ENCODE data around the gene ARFRP1. TPM values are rescaled to one million over a fixed set of nuclear protein-coding genes. Genes with fewer than 3 reads are reported as not detected.

ARFRP1 gene
- total RNA-seq, 1 experiment from 2014 or later = 30.2 TPM

DNA sequence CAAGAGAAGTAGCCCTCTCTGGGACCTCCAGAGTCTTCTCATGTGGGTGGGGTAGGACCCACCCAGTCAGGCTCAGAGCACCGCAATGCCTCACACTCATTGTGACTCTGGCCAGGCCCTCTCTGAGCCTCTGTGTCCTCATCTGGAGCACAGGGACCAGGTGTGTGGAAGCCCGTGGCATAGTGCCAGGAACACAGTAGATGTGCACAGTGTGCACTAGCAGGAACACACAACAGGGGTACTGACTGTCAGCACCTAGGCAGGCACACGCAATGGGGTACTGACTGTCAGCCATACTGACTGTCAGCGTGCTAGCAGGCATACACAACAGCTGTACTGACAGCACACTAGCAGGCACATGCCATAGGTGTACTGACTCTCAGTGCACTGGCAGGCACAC lies 52.5 kb downstream of the ARFRP1 start:
- Mint-ChIP-seq H3K9me3 (no peaks in the 10 kb centered on the region), H3K27ac (no peak overlapping the region), H3K36me3 (no peaks in the 10 kb centered on the region; the same call in 1 of the 2 replicates), H3K27me3 (ENCODE audit: low read depth) (peaks cover 3% of the 10 kb centered on the region; the same call in 1 of the 2 replicates), H3K4me3 (no peak overlapping the region), H3K4me1 (peaks cover 27% of the 10 kb centered on the region)
- ATAC-seq = no peak
- TF ChIP-seq, protein P1, sequence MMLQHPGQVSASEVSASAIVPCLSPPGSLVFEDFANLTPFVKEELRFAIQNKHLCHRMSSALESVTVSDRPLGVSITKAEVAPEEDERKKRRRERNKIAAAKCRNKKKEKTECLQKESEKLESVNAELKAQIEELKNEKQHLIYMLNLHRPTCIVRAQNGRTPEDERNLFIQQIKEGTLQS (CRISPR knock-in tag; conservative IDR thresholded peaks at IDR 0.05) = no peak
- TF ChIP-seq, protein P2, sequence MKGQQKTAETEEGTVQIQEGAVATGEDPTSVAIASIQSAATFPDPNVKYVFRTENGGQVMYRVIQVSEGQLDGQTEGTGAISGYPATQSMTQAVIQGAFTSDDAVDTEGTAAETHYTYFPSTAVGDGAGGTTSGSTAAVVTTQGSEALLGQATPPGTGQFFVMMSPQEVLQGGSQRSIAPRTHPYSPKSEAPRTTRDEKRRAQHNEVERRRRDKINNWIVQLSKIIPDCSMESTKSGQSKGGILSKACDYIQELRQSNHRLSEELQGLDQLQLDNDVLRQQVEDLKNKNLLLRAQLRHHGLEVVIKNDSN (CRISPR knock-in tag; IDR thresholded peaks at IDR 0.05) = no peak
- TF ChIP-seq, protein P3, sequence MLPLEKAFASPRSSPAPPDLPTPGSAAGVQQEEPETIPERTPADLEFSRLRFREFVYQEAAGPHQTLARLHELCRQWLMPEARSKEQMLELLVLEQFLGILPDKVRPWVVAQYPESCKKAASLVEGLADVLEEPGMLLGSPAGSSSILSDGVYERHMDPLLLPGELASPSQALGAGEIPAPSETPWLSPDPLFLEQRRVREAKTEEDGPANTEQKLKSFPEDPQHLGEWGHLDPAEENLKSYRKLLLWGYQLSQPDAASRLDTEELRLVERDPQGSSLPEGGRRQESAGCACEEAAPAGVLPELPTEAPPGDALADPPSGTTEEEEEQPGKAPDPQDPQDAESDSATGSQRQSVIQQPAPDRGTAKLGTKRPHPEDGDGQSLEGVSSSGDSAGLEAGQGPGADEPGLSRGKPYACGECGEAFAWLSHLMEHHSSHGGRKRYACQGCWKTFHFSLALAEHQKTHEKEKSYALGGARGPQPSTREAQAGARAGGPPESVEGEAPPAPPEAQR (CRISPR knock-in tag; IDR thresholded peaks at IDR 0.05) = no peak
- TF ChIP-seq ESRRA (CRISPR knock-in tag; IDR thresholded peaks at IDR 0.05; ENCODE audit: borderline replicate concordance) (no peak), ATF1 (CRISPR knock-in tag; IDR thresholded peaks at IDR 0.05) (no peak), RELA (CRISPR knock-in tag; IDR thresholded peaks at IDR 0.05; ENCODE audit: borderline replicate concordance) (no peak), NFATC4 (CRISPR knock-in tag; IDR thresholded peaks at IDR 0.05) (no peak), NR1H2 (CRISPR knock-in tag; IDR thresholded peaks at IDR 0.05) (no peak), ZNF317 (CRISPR knock-in tag; IDR thresholded peaks at IDR 0.05; ENCODE audit: borderline replicate concordance, low read depth) (no peak), ETV6 (CRISPR knock-in tag; IDR thresholded peaks at IDR 0.05) (no peak), SP1 (CRISPR knock-in tag; conservative IDR thresholded peaks at IDR 0.05) (no peak), TEAD1 (CRISPR knock-in tag; IDR thresholded peaks at IDR 0.05) (no peak), OVOL2 (CRISPR knock-in tag; IDR thresholded peaks at IDR 0.05; ENCODE audit: borderline replicate concordance) (no peak), TCF7 (CRISPR knock-in tag; IDR thresholded peaks at IDR 0.05; ENCODE audit: low read depth) (no peak), FOXK1 (CRISPR knock-in tag; IDR thresholded peaks at IDR 0.05) (no peak)
- TF ChIP-seq, protein P4, sequence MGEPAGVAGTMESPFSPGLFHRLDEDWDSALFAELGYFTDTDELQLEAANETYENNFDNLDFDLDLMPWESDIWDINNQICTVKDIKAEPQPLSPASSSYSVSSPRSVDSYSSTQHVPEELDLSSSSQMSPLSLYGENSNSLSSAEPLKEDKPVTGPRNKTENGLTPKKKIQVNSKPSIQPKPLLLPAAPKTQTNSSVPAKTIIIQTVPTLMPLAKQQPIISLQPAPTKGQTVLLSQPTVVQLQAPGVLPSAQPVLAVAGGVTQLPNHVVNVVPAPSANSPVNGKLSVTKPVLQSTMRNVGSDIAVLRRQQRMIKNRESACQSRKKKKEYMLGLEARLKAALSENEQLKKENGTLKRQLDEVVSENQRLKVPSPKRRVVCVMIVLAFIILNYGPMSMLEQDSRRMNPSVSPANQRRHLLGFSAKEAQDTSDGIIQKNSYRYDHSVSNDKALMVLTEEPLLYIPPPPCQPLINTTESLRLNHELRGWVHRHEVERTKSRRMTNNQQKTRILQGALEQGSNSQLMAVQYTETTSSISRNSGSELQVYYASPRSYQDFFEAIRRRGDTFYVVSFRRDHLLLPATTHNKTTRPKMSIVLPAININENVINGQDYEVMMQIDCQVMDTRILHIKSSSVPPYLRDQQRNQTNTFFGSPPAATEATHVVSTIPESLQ (CRISPR knock-in tag; IDR thresholded peaks at IDR 0.05) = no peak
- TF ChIP-seq, protein P5, sequence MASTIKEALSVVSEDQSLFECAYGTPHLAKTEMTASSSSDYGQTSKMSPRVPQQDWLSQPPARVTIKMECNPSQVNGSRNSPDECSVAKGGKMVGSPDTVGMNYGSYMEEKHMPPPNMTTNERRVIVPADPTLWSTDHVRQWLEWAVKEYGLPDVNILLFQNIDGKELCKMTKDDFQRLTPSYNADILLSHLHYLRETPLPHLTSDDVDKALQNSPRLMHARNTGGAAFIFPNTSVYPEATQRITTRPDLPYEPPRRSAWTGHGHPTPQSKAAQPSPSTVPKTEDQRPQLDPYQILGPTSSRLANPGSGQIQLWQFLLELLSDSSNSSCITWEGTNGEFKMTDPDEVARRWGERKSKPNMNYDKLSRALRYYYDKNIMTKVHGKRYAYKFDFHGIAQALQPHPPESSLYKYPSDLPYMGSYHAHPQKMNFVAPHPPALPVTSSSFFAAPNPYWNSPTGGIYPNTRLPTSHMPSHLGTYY (CRISPR knock-in tag; IDR thresholded peaks at IDR 0.05) = no peak
- TF ChIP-seq, protein P6, sequence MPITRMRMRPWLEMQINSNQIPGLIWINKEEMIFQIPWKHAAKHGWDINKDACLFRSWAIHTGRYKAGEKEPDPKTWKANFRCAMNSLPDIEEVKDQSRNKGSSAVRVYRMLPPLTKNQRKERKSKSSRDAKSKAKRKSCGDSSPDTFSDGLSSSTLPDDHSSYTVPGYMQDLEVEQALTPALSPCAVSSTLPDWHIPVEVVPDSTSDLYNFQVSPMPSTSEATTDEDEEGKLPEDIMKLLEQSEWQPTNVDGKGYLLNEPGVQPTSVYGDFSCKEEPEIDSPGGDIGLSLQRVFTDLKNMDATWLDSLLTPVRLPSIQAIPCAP (CRISPR knock-in tag; IDR thresholded peaks at IDR 0.05) = no peak
- TF ChIP-seq, protein P7, sequence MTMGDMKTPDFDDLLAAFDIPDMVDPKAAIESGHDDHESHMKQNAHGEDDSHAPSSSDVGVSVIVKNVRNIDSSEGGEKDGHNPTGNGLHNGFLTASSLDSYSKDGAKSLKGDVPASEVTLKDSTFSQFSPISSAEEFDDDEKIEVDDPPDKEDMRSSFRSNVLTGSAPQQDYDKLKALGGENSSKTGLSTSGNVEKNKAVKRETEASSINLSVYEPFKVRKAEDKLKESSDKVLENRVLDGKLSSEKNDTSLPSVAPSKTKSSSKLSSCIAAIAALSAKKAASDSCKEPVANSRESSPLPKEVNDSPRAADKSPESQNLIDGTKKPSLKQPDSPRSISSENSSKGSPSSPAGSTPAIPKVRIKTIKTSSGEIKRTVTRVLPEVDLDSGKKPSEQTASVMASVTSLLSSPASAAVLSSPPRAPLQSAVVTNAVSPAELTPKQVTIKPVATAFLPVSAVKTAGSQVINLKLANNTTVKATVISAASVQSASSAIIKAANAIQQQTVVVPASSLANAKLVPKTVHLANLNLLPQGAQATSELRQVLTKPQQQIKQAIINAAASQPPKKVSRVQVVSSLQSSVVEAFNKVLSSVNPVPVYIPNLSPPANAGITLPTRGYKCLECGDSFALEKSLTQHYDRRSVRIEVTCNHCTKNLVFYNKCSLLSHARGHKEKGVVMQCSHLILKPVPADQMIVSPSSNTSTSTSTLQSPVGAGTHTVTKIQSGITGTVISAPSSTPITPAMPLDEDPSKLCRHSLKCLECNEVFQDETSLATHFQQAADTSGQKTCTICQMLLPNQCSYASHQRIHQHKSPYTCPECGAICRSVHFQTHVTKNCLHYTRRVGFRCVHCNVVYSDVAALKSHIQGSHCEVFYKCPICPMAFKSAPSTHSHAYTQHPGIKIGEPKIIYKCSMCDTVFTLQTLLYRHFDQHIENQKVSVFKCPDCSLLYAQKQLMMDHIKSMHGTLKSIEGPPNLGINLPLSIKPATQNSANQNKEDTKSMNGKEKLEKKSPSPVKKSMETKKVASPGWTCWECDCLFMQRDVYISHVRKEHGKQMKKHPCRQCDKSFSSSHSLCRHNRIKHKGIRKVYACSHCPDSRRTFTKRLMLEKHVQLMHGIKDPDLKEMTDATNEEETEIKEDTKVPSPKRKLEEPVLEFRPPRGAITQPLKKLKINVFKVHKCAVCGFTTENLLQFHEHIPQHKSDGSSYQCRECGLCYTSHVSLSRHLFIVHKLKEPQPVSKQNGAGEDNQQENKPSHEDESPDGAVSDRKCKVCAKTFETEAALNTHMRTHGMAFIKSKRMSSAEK (CRISPR knock-in tag; IDR thresholded peaks at IDR 0.05; ENCODE audit: borderline replicate concordance) = no peak
- TF ChIP-seq, protein P8, sequence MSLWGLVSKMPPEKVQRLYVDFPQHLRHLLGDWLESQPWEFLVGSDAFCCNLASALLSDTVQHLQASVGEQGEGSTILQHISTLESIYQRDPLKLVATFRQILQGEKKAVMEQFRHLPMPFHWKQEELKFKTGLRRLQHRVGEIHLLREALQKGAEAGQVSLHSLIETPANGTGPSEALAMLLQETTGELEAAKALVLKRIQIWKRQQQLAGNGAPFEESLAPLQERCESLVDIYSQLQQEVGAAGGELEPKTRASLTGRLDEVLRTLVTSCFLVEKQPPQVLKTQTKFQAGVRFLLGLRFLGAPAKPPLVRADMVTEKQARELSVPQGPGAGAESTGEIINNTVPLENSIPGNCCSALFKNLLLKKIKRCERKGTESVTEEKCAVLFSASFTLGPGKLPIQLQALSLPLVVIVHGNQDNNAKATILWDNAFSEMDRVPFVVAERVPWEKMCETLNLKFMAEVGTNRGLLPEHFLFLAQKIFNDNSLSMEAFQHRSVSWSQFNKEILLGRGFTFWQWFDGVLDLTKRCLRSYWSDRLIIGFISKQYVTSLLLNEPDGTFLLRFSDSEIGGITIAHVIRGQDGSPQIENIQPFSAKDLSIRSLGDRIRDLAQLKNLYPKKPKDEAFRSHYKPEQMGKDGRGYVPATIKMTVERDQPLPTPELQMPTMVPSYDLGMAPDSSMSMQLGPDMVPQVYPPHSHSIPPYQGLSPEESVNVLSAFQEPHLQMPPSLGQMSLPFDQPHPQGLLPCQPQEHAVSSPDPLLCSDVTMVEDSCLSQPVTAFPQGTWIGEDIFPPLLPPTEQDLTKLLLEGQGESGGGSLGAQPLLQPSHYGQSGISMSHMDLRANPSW (CRISPR knock-in tag; conservative IDR thresholded peaks at IDR 0.05; ENCODE audit: low read depth) = no peak
- POLR2A ChIA-PET = no interaction called here
- DNase-seq (ENCODE audit: low spot score) = no peak
- CTCF ChIA-PET = no interaction called here
